H1 (cell line): ENCODE data around the gene LRCH1. TPM values are rescaled to one million over a fixed set of nuclear protein-coding genes. Genes with fewer than 3 reads are reported as not detected.

Source experiments
- CTCF ChIA-PET: fragments of 300-600 bp; sonication (Branson Sonifier 250); formaldehyde crosslinking; loops from one replicate; lab custom pipeline; 2021; ENCODE audit not compliant: partially characterized antibody; lab: Charles Lee
- POLR2A ChIA-PET: fragments of 300-600 bp; sonication (Branson Sonifier 250); formaldehyde crosslinking; loops from one replicate; lab custom pipeline; 2021; ENCODE audit warnings: inconsistent platforms; ENCODE audit not compliant: partially characterized antibody; lab: Charles Lee
- DNase-seq, 2 experiments: peaks; one replicate each; pipeline versions ENCODE4 v3.0.0 to v3.0.0-alpha.2; 2010 to 2022; ENCODE audit warnings: low spot score in 2 of 2, low read depth in 1 of 2, mixed read lengths in 1 of 2
- FAIRE-seq: peaks from 2 replicates; lab custom pipeline; 2011; peaks lifted over from hg19 to GRCh38; lab: Jason Lieb, UNC
- H2AFZ ChIP-seq: 2 replicates; pipeline ENCODE4 v1.8.1; 2012; ENCODE audit warnings: low read length, inconsistent platforms
- H2AK5ac ChIP-seq: 2 replicates; pipeline ENCODE4 v1.6.1; 2013; ENCODE audit warnings: low read depth, low read length
- H2BK120ac ChIP-seq: replicated peaks from 2 replicates; pipeline ENCODE3; 2013; ENCODE audit warnings: low read depth, low read length, inconsistent platforms
- H2BK12ac ChIP-seq: 2 replicates; pipeline ENCODE4 v1.6.1; 2013; ENCODE audit warnings: low read depth, low read length
- H2BK15ac ChIP-seq: 2 replicates; pipeline ENCODE4 v1.6.1; 2013; ENCODE audit warnings: low read length
- H2BK20ac ChIP-seq: 2 replicates; pipeline ENCODE4 v1.6.1; 2013; ENCODE audit warnings: low read length
- H2BK5ac ChIP-seq: 2 replicates; pipeline ENCODE4 v1.6.1; 2013; ENCODE audit warnings: low read depth, low read length
- H3K14ac ChIP-seq: 2 replicates; pipeline ENCODE4 v1.6.1; 2013; ENCODE audit warnings: inconsistent platforms; ENCODE audit not compliant: insufficient read length
- H3K18ac ChIP-seq: 2 replicates; pipeline ENCODE4 v1.6.1; 2013; ENCODE audit warnings: low read length; ENCODE audit errors: extremely low read depth
- H3K23ac ChIP-seq: 2 replicates; pipeline ENCODE4 v1.6.1; 2013; ENCODE audit warnings: inconsistent platforms; ENCODE audit not compliant: insufficient read length
- H3K23me2 ChIP-seq: 2 replicates; pipeline ENCODE4 v1.6.1; 2013; ENCODE audit warnings: low read depth, low read length
- H3K27ac ChIP-seq: 2 replicates; pipeline ENCODE4 v1.6.1; 2011; ENCODE audit warnings: low read depth, low read length, inconsistent platforms
- H3K27me3 ChIP-seq, 4 experiments: replicated peaks in 1 of 4; 1 replicate in 1 of 4; 2 replicates in 3 of 4; pipeline versions ENCODE4 v1.6.1 to v1.8.1; 2011 to 2013; ENCODE audit warnings: low read length in 3 of 4, mild to moderate bottlenecking in 3 of 4, inconsistent platforms in 2 of 4, mixed read lengths in 2 of 4, moderate library complexity in 1 of 4; ENCODE audit not compliant: control insufficient read depth in 3 of 4, insufficient read depth in 3 of 4; ENCODE audit errors: extremely low read depth in 1 of 4
- H3K36me3 ChIP-seq, 4 experiments: 2 replicates each; pipeline versions ENCODE4 v1.6.1 to v1.8.1; 2011 to 2013; ENCODE audit warnings: mild to moderate bottlenecking in 4 of 4, low read length in 3 of 4, moderate library complexity in 2 of 4, control low read depth in 1 of 4, inconsistent platforms in 1 of 4; ENCODE audit not compliant: insufficient read depth in 4 of 4, control insufficient read depth in 2 of 4
- H3K4ac ChIP-seq: replicated peaks from 2 replicates; pipeline ENCODE3; 2013; ENCODE audit warnings: low read length, low read depth, mixed read lengths, inconsistent platforms; ENCODE audit not compliant: insufficient read length
- H3K4me1 ChIP-seq, 4 experiments: replicated peaks in 1 of 4; 1 replicate in 1 of 4; 2 replicates in 3 of 4; pipeline versions ENCODE4 v1.6.1 to v1.8.1; 2011 to 2013; ENCODE audit warnings: low read length in 3 of 4, inconsistent platforms in 2 of 4, mixed read lengths in 1 of 4; ENCODE audit not compliant: insufficient read depth in 4 of 4, control insufficient read depth in 3 of 4
- H3K4me2 ChIP-seq, 2 experiments: 2 replicates each; pipeline versions ENCODE4 v1.6.1 to v1.8.1; 2011 to 2013; ENCODE audit warnings: low read depth in 2 of 2, low read length in 2 of 2, control low read depth in 1 of 2, inconsistent platforms in 1 of 2, mild to moderate bottlenecking in 1 of 2; ENCODE audit not compliant: insufficient read depth in 1 of 2
- H3K4me3 ChIP-seq, 4 experiments: fragments of 200-600, 300-600 bp in 1 of 4; sonication (generic), shearing (Covaris generic), sonication (Bioruptor Twin) in 1 of 4; 2 replicates each; pipeline versions ENCODE4 v1.5.1 to v1.8.1; 2011 to 2016; ENCODE audit warnings: low read length in 4 of 4, low read depth in 3 of 4, control low read depth in 2 of 4, inconsistent platforms in 2 of 4, mild to moderate bottlenecking in 2 of 4, mixed read lengths in 1 of 4, moderate library complexity in 1 of 4; ENCODE audit not compliant: insufficient read depth in 2 of 4; ENCODE audit errors: extremely low read depth in 1 of 4
- H3K56ac ChIP-seq: replicated peaks from 2 replicates; pipeline ENCODE3; 2013; ENCODE audit warnings: low read depth, mild to moderate bottlenecking, mixed read lengths, low read length, inconsistent platforms; ENCODE audit not compliant: insufficient read length
- H3K79me1 ChIP-seq: 2 replicates; pipeline ENCODE4 v1.6.1; 2013; ENCODE audit warnings: low read depth, low read length, control low read depth
- H3K79me2 ChIP-seq, 2 experiments: 2 replicates each; pipeline versions ENCODE4 v1.6.1 to v1.8.1; 2012 to 2013; ENCODE audit warnings: low read length in 2 of 2, mild to moderate bottlenecking in 2 of 2, inconsistent platforms in 1 of 2; ENCODE audit not compliant: insufficient read depth in 2 of 2, control insufficient read depth in 1 of 2
- H3K9ac ChIP-seq, 4 experiments: replicated peaks in 1 of 4; 1 replicate in 1 of 4; 2 replicates in 3 of 4; pipeline versions ENCODE4 v1.6.1 to v1.8.1; 2011 to 2013; ENCODE audit warnings: low read depth in 3 of 4, low read length in 3 of 4, control low read depth in 2 of 4, mild to moderate bottlenecking in 2 of 4, moderate library complexity in 2 of 4, inconsistent platforms in 1 of 4; ENCODE audit errors: extremely low read depth in 1 of 4
- H3K9me3 ChIP-seq, 2 experiments: 2 replicates each; pipeline versions ENCODE4 v1.6.1 to v1.8.1; 2012 to 2013; ENCODE audit warnings: mild to moderate bottlenecking in 2 of 2, moderate library complexity in 2 of 2, control low read depth in 1 of 2, inconsistent platforms in 1 of 2, low read depth in 1 of 2, low read length in 1 of 2, mixed read lengths in 1 of 2; ENCODE audit not compliant: insufficient read depth in 2 of 2
- H4K20me1 ChIP-seq, 2 experiments: replicated peaks in 1 of 2; 2 replicates each; pipeline versions ENCODE3 to v1.8.1; 2011 to 2013; ENCODE audit warnings: inconsistent platforms in 2 of 2, low read length in 2 of 2, mild to moderate bottlenecking in 1 of 2; ENCODE audit not compliant: insufficient read depth in 2 of 2, control insufficient read depth in 1 of 2
- H4K5ac ChIP-seq: 2 replicates; pipeline ENCODE4 v1.6.1; 2013; ENCODE audit warnings: low read length, low read depth, mixed read lengths, inconsistent platforms; ENCODE audit not compliant: insufficient read length
- H4K8ac ChIP-seq: 2 replicates; pipeline ENCODE4 v1.8.0; 2013; ENCODE audit warnings: mild to moderate bottlenecking, moderate library complexity, low read length, inconsistent platforms; ENCODE audit not compliant: insufficient read depth; ENCODE audit errors: extremely low read depth
- H4K91ac ChIP-seq: replicated peaks from 2 replicates; pipeline ENCODE3; 2013; ENCODE audit warnings: low read length, mixed read lengths, inconsistent platforms; ENCODE audit not compliant: insufficient read length
- BCL11A ChIP-seq, 2 experiments: IDR thresholded peaks; one replicate each; pipeline ENCODE4 v1.6.1; 2011; ENCODE audit warnings: low read depth in 2 of 2, low read length in 2 of 2, mild to moderate bottlenecking in 2 of 2
- CBX8 ChIP-seq: fragments of 300-800, 300-1000 bp; sonication (generic); IDR thresholded peaks from 2 replicates; pipeline ENCODE4 v1.7.1; 2016; ENCODE audit warnings: low read depth, low read length, borderline replicate concordance
- CREB1 ChIP-seq: IDR thresholded peaks from 2 replicates; pipeline ENCODE4 v1.6.1; 2012; ENCODE audit warnings: inconsistent platforms
- FOSL1 ChIP-seq: IDR thresholded peaks from 2 replicates; pipeline ENCODE4 v1.6.1; 2011; ENCODE audit warnings: mild to moderate bottlenecking, low read depth, low read length, moderate library complexity; ENCODE audit not compliant: insufficient read depth
- GTF2F1 ChIP-seq: IDR thresholded peaks from 2 replicates; pipeline ENCODE4 v1.6.1; 2012; ENCODE audit warnings: low read depth, low read length, improper control_type of control experiment, borderline replicate concordance
- HDAC2 ChIP-seq, 2 experiments: fragments of 300-600 bp in 1 of 2; sonication (generic) in 1 of 2; IDR thresholded peaks; 2 replicates each; pipeline ENCODE4 v1.6.1; 2011 to 2012; ENCODE audit warnings: low read depth in 2 of 2, low read length in 2 of 2, mild to moderate bottlenecking in 2 of 2, moderate library complexity in 2 of 2, borderline replicate concordance in 1 of 2, inconsistent platforms in 1 of 2
- KDM5A ChIP-seq: fragments of 200-600 bp; IDR thresholded peaks from 2 replicates; pipeline ENCODE4 v1.7.1; 2012; ENCODE audit warnings: mild to moderate bottlenecking, low read length, inconsistent platforms, mixed read lengths
- MAFK ChIP-seq: IDR thresholded peaks from 2 replicates; pipeline ENCODE4 v1.6.1; 2012; ENCODE audit warnings: low read depth, mild to moderate bottlenecking, improper control_type of control experiment, low read length
- NANOG ChIP-seq: IDR thresholded peaks from 2 replicates; pipeline ENCODE4 v1.6.1; 2011; ENCODE audit warnings: low read length, low read depth, mild to moderate bottlenecking, inconsistent platforms; ENCODE audit not compliant: insufficient read depth, poor library complexity, severe bottlenecking
- RXRA ChIP-seq: IDR thresholded peaks from 2 replicates; pipeline ENCODE4 v1.6.1; 2011; ENCODE audit warnings: low read depth, mild to moderate bottlenecking, low read length, moderate library complexity; ENCODE audit not compliant: insufficient read depth
- SIX5 ChIP-seq: IDR thresholded peaks from 2 replicates; pipeline ENCODE4 v1.6.1; 2011; ENCODE audit warnings: mild to moderate bottlenecking, low read depth, low read length
- SP1 ChIP-seq: IDR thresholded peaks from 2 replicates; pipeline ENCODE4 v1.6.1; 2011; ENCODE audit warnings: low read depth, low read length
- SP4 ChIP-seq: IDR thresholded peaks from 2 replicates; pipeline ENCODE4 v1.6.1; 2012; ENCODE audit warnings: low read length, inconsistent platforms
- WGBS, 2 experiments: shearing (Covaris generic) in 1 of 2; methylation state at CpG; one replicate each; pipeline versions ENCODE4 v1.1.6 to v1.1.7; 2013 to 2015; ENCODE audit warnings: low lambda C conversion rate in 2 of 2, mixed read lengths in 2 of 2, inconsistent platforms in 1 of 2, low coverage in 1 of 2, missing lambda C conversion rate in 1 of 2; ENCODE audit not compliant: insufficient replicate concordance in 2 of 2, insufficient coverage in 1 of 2, insufficient read length in 1 of 2; ENCODE audit errors: extremely low coverage in 1 of 2, missing lambda C conversion rate in 1 of 2; 5-methylcytosine and 5-hydroxymethylcytosine counted together
- polyA plus RNA-seq, 7 experiments: library from polyadenylated mRNA; depleted of rRNA in 3 of 7; stranded (reverse) in 5 of 7; unstranded in 2 of 7; fragments of >200 nt in 5 of 7; fragments of 200-250 nt in 2 of 7; gene quantifications; 1 replicate in 5 of 7; 2 replicates in 1 of 7; 4 replicates in 1 of 7; pipeline versions ENCODE4 v1.2.1 to v1.2.3, GENCODE V29; 2011 to 2013; ENCODE audit warnings: missing spikeins in 2 of 7, mixed read lengths in 2 of 7
- total RNA-seq: library from RNA; stranded (reverse); fragmentation: NEBNext Ultra II Directional; extraction: Animal tissue kit (Norgen Biotek cat#: 25700); gene quantifications from 2 replicates; pipeline ENCODE4 v1.2.1, GENCODE V29; 2021
- TF ChIP-seq, protein P1 (sequence below): IDR thresholded peaks from 2 replicates; pipeline ENCODE4 v1.6.1; 2011; ENCODE audit warnings: low read length, improper control_type of control experiment

LRCH1 gene
- total and polyA plus RNA-seq, 2 of the 8 experiments (the other 6 are each of a cell fraction or from before 2014, with no cell fraction given) = 3.0 to 10.1 TPM

DNA sequence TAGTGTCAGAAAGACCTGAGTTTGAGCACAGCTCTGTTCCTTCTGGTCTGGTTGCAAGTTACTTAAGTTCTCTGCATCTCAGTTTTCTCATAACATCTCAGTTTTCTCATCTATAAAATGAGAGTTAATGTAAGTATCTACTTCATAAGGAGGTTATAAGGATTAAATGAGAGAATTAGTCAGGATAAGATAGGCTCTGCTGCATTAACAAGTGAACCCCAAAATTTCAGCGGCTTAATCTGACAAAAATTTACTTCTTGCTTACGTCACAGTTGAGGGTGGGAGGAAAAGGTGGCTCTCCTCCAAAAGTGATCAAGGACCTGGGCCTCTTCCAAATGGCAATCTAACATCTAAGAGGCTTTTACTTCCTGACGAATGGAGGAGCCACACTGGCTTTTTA, 31.5 kb upstream of the LRCH1 start:
- H2BK120ac ChIP-seq = no peak overlapping the region
- 80% methylated on average over 3 of the region's 3 CpGs; no CpG with 5 or more reads in 1 of the 2 experiments for WGBS, 2 experiments
- no peak overlapping the region for H3K4ac ChIP-seq
- H3K56ac ChIP-seq = no peak overlapping the region
- ChIA-PET POLR2A (no interaction called here), CTCF (no interaction called here)
- H3K79me2 ChIP-seq = no peaks in the 10 kb centered on the region
- no peak overlapping the region for H2BK12ac ChIP-seq
- H3K4me2 ChIP-seq = no peak overlapping the region
- no peak overlapping the region for H3K27ac ChIP-seq
- no peak overlapping the region for H3K14ac ChIP-seq
- no peaks in the 10 kb centered on the region for H3K23me2 ChIP-seq
- no peak overlapping the region for H4K8ac ChIP-seq
- no peak overlapping the region for H2BK5ac ChIP-seq
- no peak for FAIRE-seq
- H3K4me3 ChIP-seq = no peak overlapping the region
- H3K36me3 ChIP-seq = no peaks in the 10 kb centered on the region
- H3K4me1 ChIP-seq = peaks cover 0 to 4% (median 0%) of the 10 kb centered on the region in 4 experiments; a peak in 1 of 7 replicates
- H3K23ac ChIP-seq = no peak overlapping the region
- no peak overlapping the region for H4K5ac ChIP-seq
- DNase-seq = no peak
- H3K18ac ChIP-seq = no peak overlapping the region
- no peak overlapping the region for H2AFZ ChIP-seq
- H3K79me1 ChIP-seq = no peaks in the 10 kb centered on the region
- H3K9ac ChIP-seq = no peak overlapping the region
- H2BK15ac ChIP-seq = no peak overlapping the region
- no peak overlapping the region for H4K91ac ChIP-seq
- no peaks in the 10 kb centered on the region for H3K9me3 ChIP-seq
- no peak overlapping the region for H2BK20ac ChIP-seq
- no peak overlapping the region for H2AK5ac ChIP-seq
- no peaks in the 10 kb centered on the region for H4K20me1 ChIP-seq
- no peaks in the 10 kb centered on the region for H3K27me3 ChIP-seq
- TF ChIP-seq SP4 (no peak), GTF2F1 (no peak), FOSL1 (no peak), KDM5A (no peak), NANOG (no peak), HDAC2 (IDR thresholded peaks at IDR 0.05; ENCODE audit: borderline replicate concordance in 1 of 2, low read depth in 2 of 2, low read length in 2 of 2) (no peak), MAFK (no peak), RXRA (no peak), SP1 (no peak), SIX5 (no peak), CBX8 (no peak), CREB1 (no peak), BCL11A (IDR thresholded peaks at IDR 0.05; ENCODE audit: low read depth in 2 of 2, low read length in 2 of 2) (no peak)
- TF ChIP-seq, protein P1, sequence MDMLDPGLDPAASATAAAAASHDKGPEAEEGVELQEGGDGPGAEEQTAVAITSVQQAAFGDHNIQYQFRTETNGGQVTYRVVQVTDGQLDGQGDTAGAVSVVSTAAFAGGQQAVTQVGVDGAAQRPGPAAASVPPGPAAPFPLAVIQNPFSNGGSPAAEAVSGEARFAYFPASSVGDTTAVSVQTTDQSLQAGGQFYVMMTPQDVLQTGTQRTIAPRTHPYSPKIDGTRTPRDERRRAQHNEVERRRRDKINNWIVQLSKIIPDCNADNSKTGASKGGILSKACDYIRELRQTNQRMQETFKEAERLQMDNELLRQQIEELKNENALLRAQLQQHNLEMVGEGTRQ = no peak
